ENCODE data around the gene EDARADD. TPM values are rescaled to one million over a fixed set of nuclear protein-coding genes. Genes with fewer than 3 reads are reported as not detected.

Gene EDARADD
- total and polyA plus RNA-seq, 2 of the 8 experiments (the other 6 are each of a cell fraction or from before 2014, with no cell fraction given): 3.4 to 6.1 TPM

GRCh38 chr1:236391008-236391407 is 3.1 kb upstream of the EDARADD start:
- Histone ChIP-seq H4K8ac (ENCODE audit: extremely low read depth, insufficient read depth, low read length) (no peak overlapping the region), H2BK15ac (ENCODE audit: low read length) (no peak overlapping the region), H3K23ac (ENCODE audit: insufficient read length) (no peak overlapping the region), H2BK120ac (replicated peaks; ENCODE audit: low read depth, low read length) (no peak overlapping the region), H3K4ac (replicated peaks; ENCODE audit: insufficient read length, low read depth, low read length) (no peak overlapping the region), H3K18ac (ENCODE audit: extremely low read depth, low read length) (no peak overlapping the region), H4K5ac (ENCODE audit: insufficient read length, low read depth, low read length) (no peak overlapping the region), H3K79me2 (ENCODE audit: control insufficient read depth in 1 of 2, insufficient read depth in 2 of 2, low read length in 2 of 2) (no peaks in the 10 kb centered on the region), H3K79me1 (ENCODE audit: low read depth, low read length) (no peaks in the 10 kb centered on the region), H3K9me3 (ENCODE audit: insufficient read depth in 2 of 2, low read depth in 1 of 2, low read length in 1 of 2) (no peaks in the 10 kb centered on the region), H3K4me3 (ENCODE audit: extremely low read depth in 1 of 4, insufficient read depth in 2 of 4, low read depth in 3 of 4, low read length in 4 of 4) (no peak overlapping the region), H2AFZ (ENCODE audit: low read length) (no peak overlapping the region), H3K9ac (replicated peaks in 1 of 4; ENCODE audit: extremely low read depth in 1 of 4, low read depth in 3 of 4, low read length in 3 of 4) (no peak overlapping the region), H3K36me3 (ENCODE audit: control insufficient read depth in 2 of 4, insufficient read depth in 4 of 4, low read length in 3 of 4) (no peaks in the 10 kb centered on the region), H3K27me3 (replicated peaks in 1 of 4; ENCODE audit: control insufficient read depth in 3 of 4, extremely low read depth in 1 of 4, insufficient read depth in 3 of 4, low read length in 3 of 4) (peaks cover 1 to 6% (median 4%) of the 10 kb centered on the region in 4 experiments; a peak in 6 of 7 replicates), H4K20me1 (replicated peaks in 1 of 2; ENCODE audit: control insufficient read depth in 1 of 2, insufficient read depth in 2 of 2, low read length in 2 of 2) (no peaks in the 10 kb centered on the region), H3K14ac (ENCODE audit: insufficient read length) (no peak overlapping the region), H3K27ac (ENCODE audit: low read depth, low read length) (no peak overlapping the region), H3K56ac (replicated peaks; ENCODE audit: insufficient read length, low read depth, low read length) (no peak overlapping the region), H3K4me1 (replicated peaks in 1 of 4; ENCODE audit: control insufficient read depth in 3 of 4, insufficient read depth in 4 of 4, low read length in 3 of 4) (no peaks in the 10 kb centered on the region; a peak in 1 of 7 replicates), H3K23me2 (ENCODE audit: low read depth, low read length) (peaks cover 6% of the 10 kb centered on the region; the same call in 1 of the 2 replicates), H4K91ac (replicated peaks; ENCODE audit: insufficient read length, low read length) (no peak overlapping the region), H2BK20ac (ENCODE audit: low read length) (no peak overlapping the region), H2BK12ac (ENCODE audit: low read depth, low read length) (no peak overlapping the region), H2BK5ac (ENCODE audit: low read depth, low read length) (no peak overlapping the region), H2AK5ac (ENCODE audit: low read depth, low read length) (no peak overlapping the region), H3K4me2 (ENCODE audit: insufficient read depth in 1 of 2, low read depth in 2 of 2, low read length in 2 of 2) (no peak overlapping the region)
- CTCF ChIA-PET (ENCODE audit: partially characterized antibody): interaction anchor here (0.6 kb wide), 1 partner anchor 90 kb away, joined by 3 read pairs; no protein-coding TSS in a partner anchor
- TF ChIP-seq MAFK (IDR thresholded peaks at IDR 0.05; ENCODE audit: low read depth, low read length): no peak
- no peak for TF ChIP-seq ZNF274 (IDR thresholded peaks at IDR 0.05; ENCODE audit: borderline replicate concordance, extremely low read depth, low read length)
- TF ChIP-seq HDAC6 (IDR thresholded peaks at IDR 0.05; ENCODE audit: low read depth, low read length): no peak
- TF ChIP-seq CTBP2 (IDR thresholded peaks at IDR 0.05; ENCODE audit: borderline replicate concordance, insufficient read depth, insufficient read length, low read length): no peak
- TF ChIP-seq GTF2F1 (IDR thresholded peaks at IDR 0.05; ENCODE audit: borderline replicate concordance, low read depth, low read length): no peak
- no peak for TF ChIP-seq CHD2 (IDR thresholded peaks at IDR 0.05; ENCODE audit: low read length)
- no peak for TF ChIP-seq ATF2 (IDR thresholded peaks at IDR 0.05; ENCODE audit: low read length)
- TF ChIP-seq KDM1A (IDR thresholded peaks at IDR 0.05; ENCODE audit: borderline replicate concordance, low read length): no peak
- no peak for TF ChIP-seq KDM5A (IDR thresholded peaks at IDR 0.05; ENCODE audit: low read length)
- TF ChIP-seq TAF1 (IDR thresholded peaks at IDR 0.05; ENCODE audit: low read depth, low read length): no peak
- TF ChIP-seq SRF (IDR thresholded peaks at IDR 0.05; ENCODE audit: low read depth, low read length): no peak
- no peak for TF ChIP-seq TCF12 (IDR thresholded peaks at IDR 0.05; ENCODE audit: low read depth, low read length)
- TF ChIP-seq CHD1 (IDR thresholded peaks at IDR 0.05; ENCODE audit: low read depth, low read length): no peak
- no peak for FAIRE-seq
- DNase-seq (ENCODE audit: low read depth in 1 of 2, low spot score in 2 of 2): peak in 1 of 2 experiments; percentile 13
- POLR2A ChIA-PET (ENCODE audit: partially characterized antibody): no interaction called here
- WGBS, 2 experiments (ENCODE audit: extremely low coverage in 1 of 2, insufficient coverage in 1 of 2, insufficient read length in 1 of 2, insufficient replicate concordance in 2 of 2, low coverage in 1 of 2, low lambda C conversion rate in 2 of 2, missing lambda C conversion rate in 1 of 2): 90% methylated on average over 5 of the region's 5 CpGs; no CpG with 5 or more reads in 1 of the 2 experiments
